Adrenal gland (tissue), 5 donors: ENCODE data around the gene N4BP2L2.

ENCODE experiments used
- POLR2A ChIP-seq, 2 donors: fragments of 450-650 bp; IDR thresholded peaks; one replicate each; pipeline ENCODE4 v1.6.1; 2017; ENCODE audit warnings: antibody characterized with exemption in 2 of 2, mild to moderate bottlenecking in 2 of 2, moderate library complexity in 1 of 2
- TF ChIP-seq, protein P1 (sequence below), 6 experiments: fragments of 450-650 bp in 4 of 6; fragments of 200-600 bp in 2 of 6; sonication (generic) in 1 of 6; IDR thresholded peaks; 1 replicate in 5 of 6; 2 replicates in 1 of 6; pipeline versions ENCODE4 v1.5.1 to v1.8.0; 2016 to 2021; ENCODE audit warnings: antibody characterized with exemption in 6 of 6, mild to moderate bottlenecking in 2 of 6, moderate library complexity in 1 of 6
- donor health status: DM: no; HTN: no; CAD: no.

DNA sequence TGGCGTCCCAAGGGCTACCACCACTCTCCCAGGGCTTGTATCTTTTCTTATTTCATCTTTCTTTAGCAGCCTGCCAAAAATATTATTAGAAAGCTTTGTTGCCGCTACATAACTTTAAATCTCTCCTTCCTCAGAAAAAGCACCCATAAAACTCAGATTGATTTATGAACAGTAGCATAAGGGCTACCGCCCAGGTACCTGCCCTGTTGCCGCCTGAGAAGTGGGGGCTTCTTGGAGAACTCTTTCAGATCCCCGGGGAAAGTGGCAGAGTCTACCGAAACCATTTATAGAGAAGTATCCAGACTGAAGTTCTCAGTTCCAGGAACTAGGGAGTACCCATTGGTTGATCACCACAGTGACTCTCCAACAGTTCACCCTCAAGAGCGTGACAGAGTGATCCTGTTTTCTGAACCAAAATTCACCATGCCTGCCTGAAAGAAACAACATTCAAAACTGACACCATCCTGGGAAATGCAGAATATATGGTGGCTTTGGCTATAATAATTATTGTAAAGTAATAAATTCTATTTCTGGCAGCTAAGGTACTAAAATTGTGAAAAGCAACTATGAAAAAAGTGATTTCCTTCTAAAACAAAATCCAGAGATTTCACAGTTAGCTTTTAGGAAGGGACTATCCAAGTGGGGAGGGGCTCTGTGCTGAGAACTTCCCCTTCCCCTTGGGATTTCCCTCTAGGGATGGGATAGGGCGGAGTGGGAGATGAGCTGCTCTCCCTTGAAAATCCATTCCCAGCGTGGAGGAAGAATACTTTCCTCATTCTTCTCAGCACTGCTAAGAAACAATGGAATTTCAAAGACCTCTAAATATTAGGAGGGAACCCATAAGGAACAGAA is 109.8 kb downstream of the N4BP2L2 start:
- TF ChIP-seq, protein P1, sequence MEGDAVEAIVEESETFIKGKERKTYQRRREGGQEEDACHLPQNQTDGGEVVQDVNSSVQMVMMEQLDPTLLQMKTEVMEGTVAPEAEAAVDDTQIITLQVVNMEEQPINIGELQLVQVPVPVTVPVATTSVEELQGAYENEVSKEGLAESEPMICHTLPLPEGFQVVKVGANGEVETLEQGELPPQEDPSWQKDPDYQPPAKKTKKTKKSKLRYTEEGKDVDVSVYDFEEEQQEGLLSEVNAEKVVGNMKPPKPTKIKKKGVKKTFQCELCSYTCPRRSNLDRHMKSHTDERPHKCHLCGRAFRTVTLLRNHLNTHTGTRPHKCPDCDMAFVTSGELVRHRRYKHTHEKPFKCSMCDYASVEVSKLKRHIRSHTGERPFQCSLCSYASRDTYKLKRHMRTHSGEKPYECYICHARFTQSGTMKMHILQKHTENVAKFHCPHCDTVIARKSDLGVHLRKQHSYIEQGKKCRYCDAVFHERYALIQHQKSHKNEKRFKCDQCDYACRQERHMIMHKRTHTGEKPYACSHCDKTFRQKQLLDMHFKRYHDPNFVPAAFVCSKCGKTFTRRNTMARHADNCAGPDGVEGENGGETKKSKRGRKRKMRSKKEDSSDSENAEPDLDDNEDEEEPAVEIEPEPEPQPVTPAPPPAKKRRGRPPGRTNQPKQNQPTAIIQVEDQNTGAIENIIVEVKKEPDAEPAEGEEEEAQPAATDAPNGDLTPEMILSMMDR (IDR thresholded peaks at IDR 0.05): no peak
- no peak for TF ChIP-seq POLR2A (IDR thresholded peaks at IDR 0.05)
